Measurements from ENCODE around the gene UROC1. TPM values are rescaled to one million over a fixed set of nuclear protein-coding genes. Genes with fewer than 3 reads are reported as not detected.

The UROC1 gene
- total RNA-seq, 6 experiments from 2014 or later, result not detected

GRCh38 chr3:126440709-126440995 lies 76.9 kb downstream of the UROC1 start:
- Mint-ChIP-seq H3K36me3 (ENCODE audit: low read depth) (peaks cover 9% of the 10 kb centered on the region; the same call in 1 of the 2 replicates), H3K4me1 (ENCODE audit: low read depth) (no peaks in the 10 kb centered on the region), H3K27me3 (ENCODE audit: insufficient read depth) (no peaks in the 10 kb centered on the region), H3K9me3 (no peaks in the 10 kb centered on the region), H3K4me3 (no peak overlapping the region), H3K27ac (no peak overlapping the region)
- TF ChIP-seq CTCF (IDR thresholded peaks at IDR 0.05), result no peak
- no peak for DNase-seq

GRCh38 chr3:126439968-126440708 lies 77.4 kb downstream of the UROC1 start:
- Mint-ChIP-seq H3K27ac (no peak overlapping the region), H3K9me3 (no peaks in the 10 kb centered on the region), H3K4me1 (ENCODE audit: low read depth) (no peaks in the 10 kb centered on the region), H3K4me3 (no peak overlapping the region), H3K36me3 (ENCODE audit: low read depth) (peaks cover 9% of the 10 kb centered on the region; the same call in 1 of the 2 replicates), H3K27me3 (ENCODE audit: insufficient read depth) (no peaks in the 10 kb centered on the region)
- no peak for DNase-seq
- no peak for TF ChIP-seq CTCF (IDR thresholded peaks at IDR 0.05)

- Mint-ChIP-seq H3K9me3 (no peaks in the 10 kb centered on the region), H3K4me1 (ENCODE audit: low read depth) (no peaks in the 10 kb centered on the region), H3K36me3 (ENCODE audit: low read depth) (peaks cover 9% of the 10 kb centered on the region; the same call in 1 of the 2 replicates), H3K27me3 (ENCODE audit: insufficient read depth) (no peaks in the 10 kb centered on the region; the same call in 1 of the 2 replicates), H3K4me3 (no peak overlapping the region), H3K27ac (no peak overlapping the region)
- no peak for DNase-seq
- TF ChIP-seq CTCF (IDR thresholded peaks at IDR 0.05), result no peak
These were observed 78.1 kb downstream of the UROC1 start for GRCh38 chr3:126439346-126439967.

- H3K27ac Mint-ChIP-seq, result no peak overlapping the region
- no peaks in the 10 kb centered on the region for H3K9me3 Mint-ChIP-seq
- no peaks in the 10 kb centered on the region for H3K4me1 Mint-ChIP-seq (ENCODE audit: low read depth)
- H3K27me3 Mint-ChIP-seq (ENCODE audit: insufficient read depth), result no peaks in the 10 kb centered on the region; the same call in 1 of the 2 replicates
- H3K36me3 Mint-ChIP-seq (ENCODE audit: low read depth), result peaks cover 9% of the 10 kb centered on the region; the same call in 1 of the 2 replicates
- no peak for DNase-seq
- TF ChIP-seq CTCF (IDR thresholded peaks at IDR 0.05), result no peak
- H3K4me3 Mint-ChIP-seq, result no peak overlapping the region
These were observed 78.8 kb downstream of the UROC1 start for GRCh38 chr3:126438746-126439145.

- H3K27me3 Mint-ChIP-seq (ENCODE audit: insufficient read depth), result no peaks in the 10 kb centered on the region; the same call in 1 of the 2 replicates
- H3K4me1 Mint-ChIP-seq (ENCODE audit: low read depth), result no peaks in the 10 kb centered on the region
- H3K27ac Mint-ChIP-seq, result no peak overlapping the region
- no peak overlapping the region for H3K4me3 Mint-ChIP-seq
- no peak for TF ChIP-seq CTCF (IDR thresholded peaks at IDR 0.05)
- peaks cover 9% of the 10 kb centered on the region; the same call in 1 of the 2 replicates for H3K36me3 Mint-ChIP-seq (ENCODE audit: low read depth)
- DNase-seq, result no peak
- no peaks in the 10 kb centered on the region for H3K9me3 Mint-ChIP-seq
These were observed 79.4 kb downstream of the UROC1 start for GRCh38 chr3:126438186-126438585.

Measured in HFFc6 (cell line).